HCT116 (cell line): Measurements from ENCODE around the gene GABRR2.

ENCODE experiments used
- EZH2phosphoT487 ChIP-seq: fragments of 200-600 bp; IDR thresholded peaks from 2 replicates; pipeline ENCODE4 v1.6.1; 2018; ENCODE audit warnings: antibody characterized with exemption, borderline replicate concordance
- JUND ChIP-seq: IDR thresholded peaks from 2 replicates; pipeline ENCODE4 v1.6.1; 2012
- TF ChIP-seq, protein P1 (sequence below), 3 experiments: fragments of 200-600 bp in 1 of 3; sonication (generic) in 1 of 3; IDR thresholded peaks in 2 of 3; conservative IDR thresholded peaks in 1 of 3; 2 replicates each; pipeline ENCODE4 v1.5.1; 2012 to 2017; ENCODE audit warnings: low read depth in 2 of 3, low read length in 2 of 3, antibody characterized with exemption in 1 of 3, borderline replicate concordance in 1 of 3, control low read depth in 1 of 3, mild to moderate bottlenecking in 1 of 3, mixed read lengths in 1 of 3, mixed run types in 1 of 3, moderate library complexity in 1 of 3; ENCODE audit not compliant: insufficient read depth in 1 of 3

DNA sequence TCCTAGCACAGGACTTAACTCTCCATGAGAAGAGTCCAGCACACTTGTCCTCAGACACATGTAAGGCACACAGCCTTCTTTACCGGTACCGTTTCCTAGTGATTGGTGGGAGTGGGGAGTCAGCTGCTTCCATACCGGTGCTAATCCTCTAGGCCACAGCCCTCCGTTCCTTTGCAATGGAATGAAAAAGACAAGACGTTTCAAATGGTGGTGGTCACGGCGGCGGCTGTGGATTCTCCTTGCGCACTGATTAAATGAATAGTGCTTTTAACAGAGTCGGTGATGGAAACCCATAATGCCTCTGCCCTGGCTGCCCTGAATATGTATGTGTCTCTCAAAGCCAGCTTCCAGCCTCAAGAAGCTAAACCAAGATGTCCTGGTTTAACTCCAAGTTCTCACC is 63.1 kb downstream of the GABRR2 start:
- TF ChIP-seq, protein P1, sequence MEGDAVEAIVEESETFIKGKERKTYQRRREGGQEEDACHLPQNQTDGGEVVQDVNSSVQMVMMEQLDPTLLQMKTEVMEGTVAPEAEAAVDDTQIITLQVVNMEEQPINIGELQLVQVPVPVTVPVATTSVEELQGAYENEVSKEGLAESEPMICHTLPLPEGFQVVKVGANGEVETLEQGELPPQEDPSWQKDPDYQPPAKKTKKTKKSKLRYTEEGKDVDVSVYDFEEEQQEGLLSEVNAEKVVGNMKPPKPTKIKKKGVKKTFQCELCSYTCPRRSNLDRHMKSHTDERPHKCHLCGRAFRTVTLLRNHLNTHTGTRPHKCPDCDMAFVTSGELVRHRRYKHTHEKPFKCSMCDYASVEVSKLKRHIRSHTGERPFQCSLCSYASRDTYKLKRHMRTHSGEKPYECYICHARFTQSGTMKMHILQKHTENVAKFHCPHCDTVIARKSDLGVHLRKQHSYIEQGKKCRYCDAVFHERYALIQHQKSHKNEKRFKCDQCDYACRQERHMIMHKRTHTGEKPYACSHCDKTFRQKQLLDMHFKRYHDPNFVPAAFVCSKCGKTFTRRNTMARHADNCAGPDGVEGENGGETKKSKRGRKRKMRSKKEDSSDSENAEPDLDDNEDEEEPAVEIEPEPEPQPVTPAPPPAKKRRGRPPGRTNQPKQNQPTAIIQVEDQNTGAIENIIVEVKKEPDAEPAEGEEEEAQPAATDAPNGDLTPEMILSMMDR (IDR thresholded peaks at IDR 0.05 in 2 of 3, conservative IDR thresholded peaks at IDR 0.05 in 1 of 3; ENCODE audit: borderline replicate concordance in 1 of 3, insufficient read depth in 1 of 3, low read depth in 2 of 3, low read length in 2 of 3), result no peak
- no peak for TF ChIP-seq JUND
- no peak for TF ChIP-seq EZH2phosphoT487
